Activated CD4-positive, alpha-beta T cell treated with anti-CD3 and anti-CD28 coated beads, Interleukin-2, amount 10 ng/mL, durations not matched to agents 7 days and 5 days (primary cell): ENCODE results near the gene CPB1. TPM values are rescaled to one million over a fixed set of nuclear protein-coding genes. Genes with fewer than 3 reads are reported as not detected.

Experiments
- CTCF ChIA-PET: fragments of 350-600 bp; sonication (Branson Sonifier 250); formaldehyde crosslinking; loops from one replicate; lab custom pipeline; 2021; ENCODE audit warnings: antibody characterized with exemption; lab: Charles Lee
- POLR2A ChIA-PET: fragments of 350-600 bp; sonication (Branson Sonifier 250); formaldehyde crosslinking; loops from one replicate; lab custom pipeline; 2021; ENCODE audit warnings: antibody characterized with exemption; lab: Charles Lee
- DNase-seq: peaks from one replicate; pipeline ENCODE4 v3.0.0-alpha.2; 2020
- H3K27ac Mint-ChIP-seq: one replicate; pipeline ENCODE4 v1.8.0; 2021; ENCODE audit warnings: mild to moderate bottlenecking, moderate library complexity, mixed read lengths
- H3K27me3 Mint-ChIP-seq: one replicate; pipeline ENCODE4 v1.8.0; 2021; ENCODE audit warnings: mixed read lengths
- H3K36me3 Mint-ChIP-seq: one replicate; pipeline ENCODE4 v1.8.0; 2021; ENCODE audit warnings: low read depth, mixed read lengths
- H3K4me1 Mint-ChIP-seq: one replicate; pipeline ENCODE4 v1.8.0; 2021; ENCODE audit warnings: mixed read lengths
- H3K4me3 Mint-ChIP-seq: one replicate; pipeline ENCODE4 v1.8.0; 2021; ENCODE audit warnings: mild to moderate bottlenecking, moderate library complexity, mixed read lengths
- H3K9me3 Mint-ChIP-seq: one replicate; pipeline ENCODE4 v1.8.0; 2021; ENCODE audit warnings: mixed read lengths
- total RNA-seq, 2 experiments: library from RNA; stranded (reverse); gene quantifications; one replicate each; pipeline ENCODE4 v1.2.3, GENCODE V29; 2021

The CPB1 gene
- total RNA-seq, 2 experiments from 2014 or later = not detected

GRCh38 chr3:148873270-148873927 lies 45.8 kb downstream of the CPB1 start:
- Mint-ChIP-seq H3K27ac (no peak overlapping the region), H3K9me3 (no peaks in the 10 kb centered on the region), H3K27me3 (peaks cover 5% of the 10 kb centered on the region), H3K4me3 (no peak overlapping the region), H3K36me3 (no peaks in the 10 kb centered on the region), H3K4me1 (no peaks in the 10 kb centered on the region)
- POLR2A ChIA-PET = interaction anchor here (0.6 kb wide), 1 partner anchor 33 kb away, joined by 4 read pairs; no protein-coding TSS in a partner anchor
- no peak for DNase-seq
- CTCF ChIA-PET = interaction anchor here (0.9 to 1.6 kb wide), 2 partner anchors 10 to 19 kb away, joined by 3 read pairs; no protein-coding TSS in a partner anchor

GRCh38 chr3:148873977-148874376 lies 46.4 kb downstream of the CPB1 start:
- no peak overlapping the region for H3K4me3 Mint-ChIP-seq
- H3K36me3 Mint-ChIP-seq = no peaks in the 10 kb centered on the region
- ChIA-PET CTCF (interaction anchor here (0.9 to 1.6 kb wide), 2 partner anchors 9 to 19 kb away, joined by 3 read pairs; no protein-coding TSS in a partner anchor), POLR2A (interaction anchor here (0.6 kb wide), 1 partner anchor 32 kb away, joined by 4 read pairs; no protein-coding TSS in a partner anchor)
- no peaks in the 10 kb centered on the region for H3K4me1 Mint-ChIP-seq
- no peak overlapping the region for H3K27ac Mint-ChIP-seq
- no peaks in the 10 kb centered on the region for H3K9me3 Mint-ChIP-seq
- no peak for DNase-seq
- H3K27me3 Mint-ChIP-seq = peaks cover 5% of the 10 kb centered on the region

- no peak for DNase-seq
- POLR2A ChIA-PET = no interaction called here
- Mint-ChIP-seq H3K36me3 (no peaks in the 10 kb centered on the region), H3K4me1 (no peaks in the 10 kb centered on the region), H3K27ac (no peak overlapping the region), H3K27me3 (peaks cover 9% of the 10 kb centered on the region), H3K4me3 (no peak overlapping the region), H3K9me3 (no peaks in the 10 kb centered on the region)
- CTCF ChIA-PET = interaction anchor here (0.6 kb wide), 1 partner anchor 20 kb away, joined by 3 read pairs; no protein-coding TSS in a partner anchor
These were observed 50.5 kb downstream of the CPB1 start for GRCh38 chr3:148878095-148878494.

- H3K36me3 Mint-ChIP-seq = no peaks in the 10 kb centered on the region
- no peak overlapping the region for H3K27ac Mint-ChIP-seq
- H3K27me3 Mint-ChIP-seq = peaks cover 9% of the 10 kb centered on the region
- no peak overlapping the region for H3K4me3 Mint-ChIP-seq
- POLR2A ChIA-PET = no interaction called here
- no peak for DNase-seq
- H3K9me3 Mint-ChIP-seq = no peaks in the 10 kb centered on the region
- H3K4me1 Mint-ChIP-seq = no peaks in the 10 kb centered on the region
- CTCF ChIA-PET = no interaction called here
These were observed 51.6 kb downstream of the CPB1 start for GRCh38 chr3:148879256-148879655.

GRCh38 chr3:148880681-148881080 lies 53.1 kb downstream of the CPB1 start:
- no peak for DNase-seq
- Mint-ChIP-seq H3K27me3 (peaks cover 9% of the 10 kb centered on the region), H3K27ac (no peak overlapping the region), H3K36me3 (no peaks in the 10 kb centered on the region), H3K9me3 (no peaks in the 10 kb centered on the region), H3K4me1 (no peaks in the 10 kb centered on the region), H3K4me3 (no peak overlapping the region)
- POLR2A ChIA-PET = no interaction called here
- CTCF ChIA-PET = no interaction called here

GRCh38 chr3:148881286-148881685 lies 53.7 kb downstream of the CPB1 start:
- Mint-ChIP-seq H3K4me1 (no peaks in the 10 kb centered on the region), H3K36me3 (no peaks in the 10 kb centered on the region), H3K27me3 (peaks cover 9% of the 10 kb centered on the region), H3K4me3 (no peak overlapping the region), H3K27ac (no peak overlapping the region), H3K9me3 (no peaks in the 10 kb centered on the region)
- ChIA-PET POLR2A (no interaction called here), CTCF (no interaction called here)
- no peak for DNase-seq

GRCh38 chr3:148882288-148882687 lies 54.7 kb downstream of the CPB1 start:
- no peak for DNase-seq
- CTCF ChIA-PET = no interaction called here
- no peaks in the 10 kb centered on the region for H3K36me3 Mint-ChIP-seq
- H3K4me3 Mint-ChIP-seq = no peak overlapping the region
- H3K27ac Mint-ChIP-seq = no peak overlapping the region
- POLR2A ChIA-PET = no interaction called here
- no peaks in the 10 kb centered on the region for H3K4me1 Mint-ChIP-seq
- H3K9me3 Mint-ChIP-seq = no peaks in the 10 kb centered on the region
- H3K27me3 Mint-ChIP-seq = peaks cover 6% of the 10 kb centered on the region

GRCh38 chr3:148883163-148883562 lies 55.6 kb downstream of the CPB1 start:
- DNase-seq = no peak
- no peak overlapping the region for H3K4me3 Mint-ChIP-seq
- no peaks in the 10 kb centered on the region for H3K36me3 Mint-ChIP-seq
- H3K27ac Mint-ChIP-seq = no peak overlapping the region
- H3K4me1 Mint-ChIP-seq = no peaks in the 10 kb centered on the region
- peaks cover 4% of the 10 kb centered on the region for H3K27me3 Mint-ChIP-seq
- CTCF ChIA-PET = interaction anchor here (1.0 kb wide), 1 partner anchor 9 kb away, joined by 3 read pairs; no protein-coding TSS in a partner anchor
- POLR2A ChIA-PET = no interaction called here
- no peaks in the 10 kb centered on the region for H3K9me3 Mint-ChIP-seq

- POLR2A ChIA-PET = no interaction called here
- DNase-seq = no peak
- Mint-ChIP-seq H3K9me3 (no peaks in the 10 kb centered on the region), H3K27ac (no peak overlapping the region), H3K36me3 (no peaks in the 10 kb centered on the region), H3K4me1 (no peaks in the 10 kb centered on the region), H3K27me3 (peaks cover 3% of the 10 kb centered on the region), H3K4me3 (no peak overlapping the region)
- CTCF ChIA-PET = no interaction called here
These were observed 56.6 kb downstream of the CPB1 start for GRCh38 chr3:148884261-148884660.

GRCh38 chr3:148889828-148890227 lies 62.2 kb downstream of the CPB1 start:
- ChIA-PET CTCF (no interaction called here), POLR2A (no interaction called here)
- H3K36me3 Mint-ChIP-seq = no peaks in the 10 kb centered on the region
- H3K4me1 Mint-ChIP-seq = no peaks in the 10 kb centered on the region
- no peaks in the 10 kb centered on the region for H3K27me3 Mint-ChIP-seq
- no peak overlapping the region for H3K27ac Mint-ChIP-seq
- no peak overlapping the region for H3K4me3 Mint-ChIP-seq
- no peaks in the 10 kb centered on the region for H3K9me3 Mint-ChIP-seq
- no peak for DNase-seq

- H3K9me3 Mint-ChIP-seq = no peaks in the 10 kb centered on the region
- no peaks in the 10 kb centered on the region for H3K36me3 Mint-ChIP-seq
- H3K27me3 Mint-ChIP-seq = peaks cover 7% of the 10 kb centered on the region
- H3K4me3 Mint-ChIP-seq = no peak overlapping the region
- ChIA-PET POLR2A (no interaction called here), CTCF (no interaction called here)
- no peak overlapping the region for H3K27ac Mint-ChIP-seq
- no peak for DNase-seq
- no peaks in the 10 kb centered on the region for H3K4me1 Mint-ChIP-seq
These were observed 68.5 kb downstream of the CPB1 start for GRCh38 chr3:148896062-148896461.

- Mint-ChIP-seq H3K9me3 (no peaks in the 10 kb centered on the region), H3K27me3 (peaks cover 3% of the 10 kb centered on the region), H3K36me3 (no peaks in the 10 kb centered on the region), H3K27ac (no peak overlapping the region), H3K4me3 (no peak overlapping the region), H3K4me1 (no peaks in the 10 kb centered on the region)
- POLR2A ChIA-PET = no interaction called here
- CTCF ChIA-PET = no interaction called here
- no peak for DNase-seq
These were observed 74.6 kb downstream of the CPB1 start for GRCh38 chr3:148901987-148902791.

GRCh38 chr3:148903022-148903442 lies 75.4 kb downstream of the CPB1 start:
- H3K4me3 Mint-ChIP-seq = no peak overlapping the region
- no peaks in the 10 kb centered on the region for H3K36me3 Mint-ChIP-seq
- no peaks in the 10 kb centered on the region for H3K4me1 Mint-ChIP-seq
- no peak overlapping the region for H3K27ac Mint-ChIP-seq
- ChIA-PET CTCF (no interaction called here), POLR2A (no interaction called here)
- no peaks in the 10 kb centered on the region for H3K9me3 Mint-ChIP-seq
- H3K27me3 Mint-ChIP-seq = peaks cover 3% of the 10 kb centered on the region
- DNase-seq = no peak
